Measurements from ENCODE around the gene SIGLEC12. TPM values are rescaled to one million over a fixed set of nuclear protein-coding genes. Genes with fewer than 3 reads are reported as not detected.

The SIGLEC12 gene
- total RNA-seq, 5 donors from 2014 or later (not counting 1 experiment from before 2014, with no cell fraction given): not detected

- ChIA-PET POLR2A (no interaction called here), CTCF (no interaction called here)
- H3K4me3 ChIP-seq (ENCODE audit: control insufficient read depth in 1 of 2, extremely low read depth in 1 of 2, low read length in 1 of 2): no peak overlapping the region
- Mint-ChIP-seq H3K27ac (no peak overlapping the region), H3K4me3 (no peak overlapping the region), H3K36me3 (no peaks in the 10 kb centered on the region), H3K27me3 (peaks cover 57 to 63% of the 10 kb centered on the region in 2 donors), H3K9me3 (no peaks in the 10 kb centered on the region), H3K4me1 (no peaks in the 10 kb centered on the region)
- H3K4me1 ChIP-seq (ENCODE audit: control insufficient read depth in 1 of 2, extremely low read depth in 1 of 2, insufficient read depth in 2 of 2, low read length in 2 of 2): peaks cover 0 to 3% of the 10 kb centered on the region in 2 experiments
- no peaks in the 10 kb centered on the region for H3K9me3 ChIP-seq
- no peak overlapping the region for H3K27ac ChIP-seq (ENCODE audit: low read length)
- H3K36me3 ChIP-seq (ENCODE audit: control insufficient read depth in 2 of 2, extremely low read depth in 1 of 2, insufficient read depth in 1 of 2, low read length in 1 of 2): no peaks in the 10 kb centered on the region
- DNase-seq (no peak), ATAC-seq (replicated peaks in 1 of 4) (no peak)
- WGBS (ENCODE audit: insufficient coverage): 63% methylated on average over 7 of the region's 10 CpGs
- peaks cover 0 to 58% of the 10 kb centered on the region in 2 experiments for H3K27me3 ChIP-seq (replicated peaks in 1 of 2; ENCODE audit: control insufficient read depth in 2 of 2, extremely low read depth in 1 of 2, insufficient read depth in 2 of 2, low read length in 1 of 2)
These were observed 40.1 kb upstream of the SIGLEC12 start for GRCh38 chr19:51541458-51542357.

DNA sequence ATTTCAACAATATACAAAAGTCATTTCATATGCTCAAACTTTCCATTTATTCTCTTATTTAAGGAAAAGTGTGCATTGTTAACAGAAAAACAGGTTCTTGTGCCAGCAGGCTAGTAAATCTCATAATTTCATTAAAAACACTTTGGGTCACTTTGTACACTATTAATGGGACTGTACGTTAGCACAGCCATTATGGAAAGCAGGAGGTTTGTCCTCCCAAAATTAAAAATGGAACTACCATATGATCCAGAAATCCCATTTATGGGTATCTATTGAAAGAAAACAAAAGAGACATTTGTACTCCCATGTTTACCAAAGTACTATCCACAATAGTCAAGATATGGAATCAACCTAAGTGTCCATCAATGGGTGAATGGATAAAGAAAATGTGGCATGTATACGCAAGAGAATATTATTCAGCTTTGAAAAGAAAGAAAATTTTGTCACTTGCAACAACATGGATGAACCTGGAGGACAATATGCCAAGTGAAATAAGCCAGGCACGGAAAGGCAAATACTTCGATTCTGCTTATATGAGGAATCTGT is 38.3 kb upstream of the SIGLEC12 start:
- Histone ChIP-seq H3K4me1 (ENCODE audit: control insufficient read depth in 1 of 2, extremely low read depth in 1 of 2, insufficient read depth in 2 of 2, low read length in 2 of 2) (no peaks in the 10 kb centered on the region), H3K4me3 (ENCODE audit: control insufficient read depth in 1 of 2, extremely low read depth in 1 of 2, low read length in 1 of 2) (no peak overlapping the region), H3K36me3 (ENCODE audit: control insufficient read depth in 2 of 2, extremely low read depth in 1 of 2, insufficient read depth in 1 of 2, low read length in 1 of 2) (no peaks in the 10 kb centered on the region), H3K27me3 (replicated peaks in 1 of 2; ENCODE audit: control insufficient read depth in 2 of 2, extremely low read depth in 1 of 2, insufficient read depth in 2 of 2, low read length in 1 of 2) (peaks cover 0 to 44% of the 10 kb centered on the region in 2 experiments), H3K9me3 (no peaks in the 10 kb centered on the region), H3K27ac (ENCODE audit: low read length) (no peak overlapping the region)
- ATAC-seq (replicated peaks in 1 of 4) (no peak), DNase-seq (no peak)
- ChIA-PET POLR2A (no interaction called here), CTCF (no interaction called here)
- no peaks in the 10 kb centered on the region for H3K36me3 Mint-ChIP-seq
- H3K27me3 Mint-ChIP-seq: peaks cover 50 to 67% of the 10 kb centered on the region in 2 donors
- no peak overlapping the region for H3K4me3 Mint-ChIP-seq
- 82% methylated on average over 2 of the region's 4 CpGs for WGBS (ENCODE audit: insufficient coverage)
- H3K27ac Mint-ChIP-seq: no peak overlapping the region
- peaks cover 0 to 15% (median 3%) of the 10 kb centered on the region in 3 donors for H3K9me3 Mint-ChIP-seq
- no peaks in the 10 kb centered on the region for H3K4me1 Mint-ChIP-seq

GRCh38 chr19:51535535-51535934 is 33.9 kb upstream of the SIGLEC12 start:
- DNase-seq: no peak
- Histone ChIP-seq H3K36me3 (ENCODE audit: control insufficient read depth in 2 of 2, extremely low read depth in 1 of 2, insufficient read depth in 1 of 2, low read length in 1 of 2) (no peaks in the 10 kb centered on the region), H3K4me1 (ENCODE audit: control insufficient read depth in 1 of 2, extremely low read depth in 1 of 2, insufficient read depth in 2 of 2, low read length in 2 of 2) (no peaks in the 10 kb centered on the region), H3K27ac (ENCODE audit: low read length) (no peak overlapping the region), H3K27me3 (replicated peaks in 1 of 2; ENCODE audit: control insufficient read depth in 2 of 2, extremely low read depth in 1 of 2, insufficient read depth in 2 of 2, low read length in 1 of 2) (peaks cover 0 to 28% of the 10 kb centered on the region in 2 experiments), H3K9me3 (no peaks in the 10 kb centered on the region), H3K4me3 (ENCODE audit: control insufficient read depth in 1 of 2, extremely low read depth in 1 of 2, low read length in 1 of 2) (no peak overlapping the region)
- Mint-ChIP-seq H3K9me3 (peaks cover 0 to 19% (median 5%) of the 10 kb centered on the region in 3 donors), H3K36me3 (no peaks in the 10 kb centered on the region), H3K27ac (no peak overlapping the region), H3K4me3 (no peak overlapping the region), H3K27me3 (peaks cover 48 to 72% of the 10 kb centered on the region in 2 donors), H3K4me1 (no peaks in the 10 kb centered on the region)
- POLR2A ChIA-PET: no interaction called here
- CTCF ChIA-PET: no interaction called here
- no peak for ATAC-seq (replicated peaks in 1 of 4)
- WGBS (ENCODE audit: insufficient coverage): no CpG with 5 or more reads among the region's 1 CpG

DNA sequence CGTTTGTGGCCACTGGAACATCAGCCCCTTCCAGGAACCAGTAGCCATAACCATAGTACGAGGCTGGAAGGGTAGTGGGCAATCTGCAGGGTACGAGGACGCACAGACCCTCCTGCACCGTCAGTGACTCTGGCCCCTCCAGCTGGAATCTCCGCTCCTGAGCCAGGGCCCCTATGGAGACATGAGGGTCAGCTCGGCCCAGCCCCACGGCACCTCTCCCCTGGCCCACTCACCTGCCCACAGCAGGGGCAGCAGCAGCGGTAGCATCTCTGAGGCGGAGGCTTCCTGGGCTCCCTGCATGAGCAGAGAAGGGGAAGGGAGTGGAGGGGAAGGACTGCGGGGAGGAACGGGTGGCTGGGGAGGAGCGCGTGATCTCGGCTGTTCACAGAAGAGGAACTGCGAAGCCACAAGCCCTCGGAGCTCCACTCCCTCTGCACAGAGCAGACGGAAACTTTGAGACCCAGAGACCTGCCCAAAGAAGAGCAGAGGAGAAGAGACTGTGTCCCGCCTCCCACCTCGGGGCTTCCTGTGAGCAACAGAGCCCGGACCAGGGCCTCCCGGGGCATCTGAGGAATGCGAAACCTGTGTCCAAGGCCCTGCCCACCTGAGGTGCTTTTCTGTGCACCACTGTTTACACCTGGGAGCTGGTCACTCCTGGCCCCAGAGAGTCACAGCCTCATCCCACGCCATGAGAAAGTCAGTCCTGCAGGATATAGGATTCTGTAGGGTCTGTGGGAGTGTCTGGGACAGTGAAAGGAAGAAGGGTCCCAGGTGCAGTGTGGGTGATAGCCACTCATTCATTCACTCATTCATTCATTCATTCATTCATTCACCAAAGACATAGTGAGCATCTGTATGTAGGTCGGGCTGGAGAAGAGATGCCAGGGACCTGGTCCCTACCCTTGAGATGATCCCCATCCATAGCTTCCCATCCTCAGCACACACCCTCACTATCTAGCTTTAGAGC is 30.0 kb upstream of the SIGLEC12 start, which contains the start of gene SIGLEC6:
TSS of gene SIGLEC6 (minus strand) at position 322 of the 967 bp plus-strand sequence. CDS start at position 300, 22 bp downstream.
- peaks cover 0 to 30% of the 10 kb centered on the region in 2 experiments for H3K27me3 ChIP-seq (replicated peaks in 1 of 2; ENCODE audit: control insufficient read depth in 2 of 2, extremely low read depth in 1 of 2, insufficient read depth in 2 of 2, low read length in 1 of 2)
- Mint-ChIP-seq H3K27me3 (peaks cover 39 to 72% of the 10 kb centered on the region in 2 donors), H3K9me3 (peaks cover 0 to 19% (median 5%) of the 10 kb centered on the region in 3 donors), H3K4me3 (no peak within 1 kb of the TSS), H3K27ac (no peak within 1 kb of the TSS), H3K36me3 (no peaks in the 10 kb centered on the region), H3K4me1 (no peaks in the 10 kb centered on the region)
- H3K27ac ChIP-seq (ENCODE audit: low read length): no peak within 1 kb of the TSS
- no peaks in the 10 kb centered on the region for H3K36me3 ChIP-seq (ENCODE audit: control insufficient read depth in 2 of 2, extremely low read depth in 1 of 2, insufficient read depth in 1 of 2, low read length in 1 of 2)
- CTCF ChIA-PET: no interaction called here
- ATAC-seq (replicated peaks in 1 of 4) (peak in 1 of 4 experiments; percentile 58), DNase-seq (peak in 10 of 35 experiments; percentile 7 to 58 (median 12))
- H3K9me3 ChIP-seq: no peaks in the 10 kb centered on the region
- 14% methylated on average over 17 of the region's 25 CpGs for WGBS (ENCODE audit: insufficient coverage)
- POLR2A ChIA-PET: no interaction called here
- peak within 1 kb of the TSS in 1 of 2 donors; percentile 23 for H3K4me3 ChIP-seq (ENCODE audit: control insufficient read depth in 1 of 2, extremely low read depth in 1 of 2, low read length in 1 of 2)
- no peaks in the 10 kb centered on the region for H3K4me1 ChIP-seq (ENCODE audit: control insufficient read depth in 1 of 2, extremely low read depth in 1 of 2, insufficient read depth in 2 of 2, low read length in 2 of 2)

GRCh38 chr19:51530616-51531015 is 29.0 kb upstream of the SIGLEC12 start:
- Mint-ChIP-seq H3K27ac (no peak overlapping the region), H3K27me3 (peaks cover 41 to 69% of the 10 kb centered on the region in 2 donors), H3K4me3 (no peak overlapping the region), H3K9me3 (peaks cover 0 to 11% (median 5%) of the 10 kb centered on the region in 3 donors), H3K4me1 (no peaks in the 10 kb centered on the region), H3K36me3 (no peaks in the 10 kb centered on the region)
- H3K36me3 ChIP-seq (ENCODE audit: control insufficient read depth in 2 of 2, extremely low read depth in 1 of 2, insufficient read depth in 1 of 2, low read length in 1 of 2): no peaks in the 10 kb centered on the region
- DNase-seq (no peak), ATAC-seq (replicated peaks in 1 of 4) (no peak)
- CTCF ChIA-PET: no interaction called here
- WGBS (ENCODE audit: insufficient coverage): 100% methylated on average over 1 of the region's 8 CpGs
- no peak overlapping the region for H3K27ac ChIP-seq (ENCODE audit: low read length)
- no peak overlapping the region for H3K4me3 ChIP-seq (ENCODE audit: control insufficient read depth in 1 of 2, extremely low read depth in 1 of 2, low read length in 1 of 2)
- POLR2A ChIA-PET: no interaction called here
- H3K4me1 ChIP-seq (ENCODE audit: control insufficient read depth in 1 of 2, extremely low read depth in 1 of 2, insufficient read depth in 2 of 2, low read length in 2 of 2): no peaks in the 10 kb centered on the region
- peaks cover 0 to 36% of the 10 kb centered on the region in 2 experiments for H3K27me3 ChIP-seq (replicated peaks in 1 of 2; ENCODE audit: control insufficient read depth in 2 of 2, extremely low read depth in 1 of 2, insufficient read depth in 2 of 2, low read length in 1 of 2)
- no peaks in the 10 kb centered on the region for H3K9me3 ChIP-seq

DNA sequence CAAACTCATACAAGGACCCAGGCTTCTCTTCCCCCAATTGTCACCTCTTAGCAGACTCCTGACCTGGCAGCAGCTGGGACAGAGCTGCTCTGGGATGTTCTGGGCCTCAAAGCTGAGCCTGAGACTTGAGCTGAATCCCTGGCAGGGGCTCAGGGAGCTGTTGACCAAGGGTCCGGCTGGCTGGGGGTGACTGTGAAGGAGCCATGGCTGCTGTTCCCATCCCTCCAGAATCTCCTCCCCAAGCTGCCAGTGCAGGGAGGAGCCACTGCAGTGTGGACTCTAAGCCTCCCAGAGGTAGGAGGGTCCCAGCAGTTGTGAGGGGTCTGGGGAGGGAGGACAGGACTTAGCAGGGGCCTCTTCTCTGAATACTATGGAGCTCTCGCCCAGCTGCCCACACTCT is 27.7 kb upstream of the SIGLEC12 start:
- Mint-ChIP-seq H3K9me3 (peaks cover 0 to 2% (median 0%) of the 10 kb centered on the region in 3 donors), H3K36me3 (no peaks in the 10 kb centered on the region), H3K27ac (no peak overlapping the region), H3K27me3 (peaks cover 33 to 57% of the 10 kb centered on the region in 2 donors), H3K4me3 (no peak overlapping the region), H3K4me1 (no peaks in the 10 kb centered on the region)
- WGBS (ENCODE audit: insufficient coverage): 100% methylated on average over 1 of the region's 2 CpGs
- Histone ChIP-seq H3K4me1 (ENCODE audit: control insufficient read depth in 1 of 2, extremely low read depth in 1 of 2, insufficient read depth in 2 of 2, low read length in 2 of 2) (no peaks in the 10 kb centered on the region), H3K4me3 (ENCODE audit: control insufficient read depth in 1 of 2, extremely low read depth in 1 of 2, low read length in 1 of 2) (no peak overlapping the region), H3K9me3 (no peaks in the 10 kb centered on the region), H3K27me3 (replicated peaks in 1 of 2; ENCODE audit: control insufficient read depth in 2 of 2, extremely low read depth in 1 of 2, insufficient read depth in 2 of 2, low read length in 1 of 2) (peaks cover 0 to 46% of the 10 kb centered on the region in 2 experiments), H3K27ac (ENCODE audit: low read length) (no peak overlapping the region), H3K36me3 (ENCODE audit: control insufficient read depth in 2 of 2, extremely low read depth in 1 of 2, insufficient read depth in 1 of 2, low read length in 1 of 2) (no peaks in the 10 kb centered on the region)
- ChIA-PET CTCF (no interaction called here), POLR2A (no interaction called here)
- DNase-seq (no peak), ATAC-seq (replicated peaks in 1 of 4) (no peak)

Measured in T-cell (primary cell).